HG03095 (cell line): Measurements from ENCODE around the gene RAB3IL1.
A peak's percentile ranks its signal among the peaks of the same experiment; 100 is the strongest.

Experiments used
- ATAC-seq: cut with Tn5 transposase; IDR thresholded peaks from one replicate; pipeline ENCODE4 v1.9.1; 2021; ENCODE audit warnings: moderate library complexity; ENCODE audit not compliant: unreplicated experiment

The RAB3IL1 gene

DNA sequence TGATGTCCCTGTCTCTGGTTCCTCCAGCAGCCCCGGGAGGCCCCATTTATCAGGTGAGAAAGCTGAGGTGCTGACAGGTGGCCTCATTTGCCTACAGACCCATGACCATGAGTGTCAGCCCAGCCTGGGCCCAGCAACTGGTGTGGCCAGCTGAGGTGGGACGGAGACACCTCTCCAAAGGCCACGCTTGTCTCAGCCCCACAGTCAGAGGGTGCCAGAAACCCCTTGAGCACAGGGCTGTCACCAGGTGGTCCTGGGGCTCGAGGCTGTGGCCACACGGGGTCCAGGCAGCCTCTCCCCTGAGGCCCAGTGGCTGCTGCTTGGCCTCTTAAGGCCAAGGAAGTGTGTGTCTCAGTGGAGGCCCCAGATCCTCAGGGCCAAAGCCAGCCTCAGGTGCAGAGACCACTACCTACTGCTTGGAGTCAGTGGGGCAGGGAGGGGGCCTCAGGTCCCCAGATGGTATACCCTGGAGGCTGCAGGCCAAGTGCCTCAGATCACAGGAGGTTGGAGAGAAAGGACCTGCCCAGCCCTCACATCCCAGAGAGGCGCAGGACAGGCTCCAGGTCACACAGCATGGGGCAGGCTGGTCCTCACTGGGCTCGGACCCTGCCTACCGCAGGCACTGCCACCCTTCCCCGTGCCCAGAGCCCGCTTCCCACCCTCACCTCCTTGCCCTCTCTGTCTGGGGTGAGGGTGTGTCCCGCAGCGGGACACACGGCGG, 11.4 kb downstream of the RAB3IL1 start:
- no peak for ATAC-seq

- no peak for ATAC-seq
Observed at GRCh38 chr11:61905067-61905696, 12.2 kb downstream of the RAB3IL1 start.

GRCh38 chr11:61904539-61905048, 12.8 kb downstream of the RAB3IL1 start:
- ATAC-seq = no peak

- no peak for ATAC-seq
Observed at GRCh38 chr11:61903845-61904244, 13.5 kb downstream of the RAB3IL1 start.

DNA sequence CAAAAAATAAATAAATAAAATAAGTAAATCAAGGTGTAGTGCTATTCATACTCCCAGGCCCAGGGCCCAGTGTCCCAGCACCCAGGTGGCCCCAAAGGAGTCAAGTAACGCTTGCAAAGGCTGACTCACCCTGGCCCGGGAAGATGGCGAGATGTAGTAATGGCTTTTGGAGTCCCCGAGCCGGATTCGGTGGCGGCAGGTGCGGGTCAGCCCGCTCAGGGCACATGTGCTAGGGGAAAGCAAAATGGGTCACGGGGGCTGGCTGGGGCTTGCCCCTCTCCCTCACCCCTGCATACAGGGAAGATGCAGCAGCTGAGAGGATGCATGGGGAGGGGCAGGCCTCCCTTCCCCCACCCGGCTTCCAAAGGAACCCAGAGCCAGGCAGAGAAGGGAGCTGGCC, 15.1 kb downstream of the RAB3IL1 start:
- ATAC-seq = no peak

DNA sequence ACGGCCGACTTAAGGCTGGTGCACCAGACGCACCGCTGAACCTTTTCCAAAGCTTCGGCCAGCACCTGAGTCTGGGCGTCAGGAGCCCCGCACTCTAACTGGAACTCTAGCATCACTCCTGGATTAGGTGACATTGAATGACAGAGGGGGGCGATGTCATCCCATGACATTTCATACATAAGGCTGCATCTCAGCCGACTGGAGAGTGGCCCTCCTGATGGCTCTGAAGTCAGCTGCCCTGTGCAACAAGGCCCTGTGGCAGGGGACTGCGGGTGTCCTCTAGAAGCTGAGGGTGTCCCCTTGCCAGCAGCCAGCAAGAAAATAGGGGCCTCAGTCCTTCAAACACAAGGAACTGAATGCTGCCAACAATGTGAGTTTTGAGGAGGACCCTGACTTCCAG, 16.0 kb downstream of the RAB3IL1 start:
- ATAC-seq = no peak

DNA sequence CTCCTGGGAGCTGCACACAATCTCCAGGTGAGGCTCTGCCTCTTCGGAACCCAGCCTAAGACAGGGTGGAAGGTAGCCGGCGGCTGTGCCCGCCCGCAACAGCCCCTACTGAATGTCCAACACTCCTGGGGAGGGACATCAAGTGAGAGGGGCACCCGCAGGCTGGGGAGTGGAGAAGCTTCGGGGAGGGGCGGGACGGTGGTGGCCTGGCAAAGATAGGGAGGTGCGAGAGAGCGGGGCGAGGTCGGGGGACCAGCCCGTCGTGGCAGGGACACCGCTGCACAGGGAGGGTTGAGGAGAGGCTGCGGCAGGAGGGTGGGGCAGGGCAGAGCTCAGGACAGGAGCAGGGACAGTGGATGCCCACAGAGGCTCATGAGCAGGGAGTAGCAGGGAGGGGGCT, 17.1 kb downstream of the RAB3IL1 start:
- ATAC-seq = no peak

DNA sequence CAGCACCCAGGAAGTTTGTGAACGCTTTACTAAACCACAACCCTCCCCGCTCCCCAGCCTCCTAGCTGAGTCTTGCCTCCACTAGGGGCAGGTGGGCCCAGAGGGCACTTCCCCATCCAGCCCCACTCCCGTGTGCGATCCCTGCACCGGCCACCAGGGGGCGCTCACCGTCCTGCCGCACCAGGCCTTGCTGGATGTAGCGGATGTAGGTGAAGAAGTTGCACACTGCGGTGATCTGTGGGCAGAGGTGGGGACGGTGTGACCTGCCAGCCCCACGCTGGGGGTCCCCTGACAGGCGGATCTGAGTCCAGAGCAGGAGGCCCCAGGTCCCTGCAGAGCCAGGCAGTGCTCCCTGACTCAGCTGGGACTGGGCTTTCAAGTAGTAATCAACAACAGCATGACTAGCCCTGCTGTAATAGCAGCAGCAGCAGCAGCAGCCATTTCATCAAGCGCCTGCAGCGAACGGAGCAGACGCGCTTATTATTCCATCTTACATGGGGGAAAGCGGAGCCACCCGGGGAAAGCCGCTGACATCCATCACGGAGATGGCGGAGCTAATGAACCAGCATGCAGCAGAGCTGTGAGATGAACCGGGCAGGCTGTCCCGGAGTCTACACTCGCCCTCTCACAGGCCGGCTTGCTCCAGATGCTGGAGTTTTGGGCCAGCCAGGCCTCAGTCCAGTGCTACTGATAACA, 18.1 kb downstream of the RAB3IL1 start:
- ATAC-seq = no peak

DNA sequence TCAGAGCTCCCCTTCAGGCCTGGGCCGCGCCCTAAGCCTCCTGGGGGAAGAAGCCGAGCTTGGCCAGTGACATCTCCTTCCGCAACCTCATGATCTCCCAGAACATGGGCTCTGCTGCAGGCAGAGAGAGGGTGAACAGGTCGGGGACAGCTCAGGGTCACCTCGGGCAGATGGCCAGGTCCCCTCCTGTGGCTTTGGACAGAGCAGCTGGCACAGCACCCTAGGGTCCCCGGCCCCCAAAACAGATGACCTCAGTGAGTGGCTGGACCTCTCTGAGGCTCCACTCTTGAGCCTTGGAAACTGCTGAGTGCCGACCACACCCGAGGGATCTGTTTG, 19.2 kb downstream of the RAB3IL1 start:
- no peak for ATAC-seq

GRCh38 chr11:61897387-61898246, 19.7 kb downstream of the RAB3IL1 start:
- no peak for ATAC-seq

GRCh38 chr11:61896665-61897386, 20.5 kb downstream of the RAB3IL1 start:
- ATAC-seq = no peak

DNA sequence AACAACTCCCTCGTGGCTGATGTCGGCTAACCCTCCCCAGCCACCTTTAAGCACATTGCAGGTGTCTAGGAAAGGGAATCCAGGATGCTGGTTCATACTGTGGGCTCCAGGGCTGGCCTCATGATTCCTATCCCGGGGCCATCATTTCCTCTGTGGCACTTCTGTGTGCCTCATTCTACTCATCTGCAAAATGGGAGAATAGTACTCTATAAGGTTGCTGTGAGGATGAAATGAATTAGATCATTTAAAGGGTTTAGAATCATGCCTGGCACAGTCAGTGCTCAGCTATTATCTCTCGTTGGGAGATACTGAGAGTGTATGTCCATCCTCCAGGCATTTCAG, 21.7 kb downstream of the RAB3IL1 start:
- no peak for ATAC-seq

GRCh38 chr11:61895046-61895717, 22.2 kb downstream of the RAB3IL1 start:
- ATAC-seq = no peak

- ATAC-seq = no peak
Observed at GRCh38 chr11:61893981-61894380, 23.4 kb downstream of the RAB3IL1 start.

DNA sequence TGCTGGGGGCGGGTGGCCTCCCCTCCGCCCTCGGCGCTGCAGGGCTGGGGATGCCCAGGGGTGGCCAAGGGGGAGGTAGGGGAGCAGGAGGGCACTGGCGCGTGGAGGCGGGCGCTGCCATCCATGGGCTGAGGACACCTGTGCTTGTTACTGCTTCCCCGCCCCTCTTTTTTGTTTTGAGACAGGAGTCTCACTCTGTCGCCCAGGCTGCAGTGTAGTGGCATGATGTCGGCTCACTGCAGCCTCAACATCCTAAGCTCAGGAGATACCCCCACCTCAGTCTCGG, 25.3 kb downstream of the RAB3IL1 start:
- ATAC-seq = no peak

GRCh38 chr11:61891331-61892084, 25.9 kb downstream of the RAB3IL1 start, which contains the start of gene FADS3:
TSS of gene FADS3 (minus strand) at chr11:61891545. CDS start at chr11:61891381, 164 bp downstream.
- peak; percentile 69 for ATAC-seq

DNA sequence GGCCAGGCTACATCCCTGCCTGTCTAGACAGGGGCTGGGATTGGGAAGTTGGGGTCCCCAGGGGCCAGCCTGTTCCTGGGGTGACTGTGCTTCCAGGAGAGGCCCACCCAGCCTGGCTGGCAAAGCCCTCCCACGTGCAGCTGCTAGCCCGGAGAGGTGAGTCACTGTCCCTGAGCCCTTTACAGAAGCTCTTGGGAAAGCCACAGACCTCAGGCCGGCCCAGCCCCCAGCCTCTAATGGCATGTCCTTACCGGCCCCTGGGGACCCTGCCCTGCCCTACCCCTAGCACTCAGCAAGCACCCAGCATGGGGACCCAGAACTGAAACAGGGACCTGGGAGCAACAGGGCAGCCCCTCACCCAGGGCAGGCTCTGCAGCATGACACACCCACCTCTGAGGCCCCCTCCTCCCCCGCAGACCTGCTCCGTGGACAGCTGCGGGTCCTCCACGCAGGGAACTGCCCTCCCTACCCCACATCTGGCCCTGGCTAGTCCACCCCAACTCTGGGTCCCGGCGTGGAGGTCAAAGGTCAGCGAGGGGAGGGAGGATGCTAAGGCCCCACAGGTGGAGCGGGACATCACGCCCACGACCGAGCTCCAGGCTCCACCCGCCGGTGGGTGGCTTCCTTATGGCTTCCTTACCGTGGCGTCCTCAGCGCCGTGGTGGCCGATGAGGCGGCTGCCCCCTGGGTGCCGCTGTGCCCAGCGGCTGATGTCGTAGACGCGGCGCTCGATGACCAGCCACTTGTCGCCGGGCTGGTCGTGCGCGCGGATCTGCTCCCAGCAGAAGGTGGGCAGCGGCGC, 26.6 kb downstream of the RAB3IL1 start:
- peak; percentile 12 for ATAC-seq

DNA sequence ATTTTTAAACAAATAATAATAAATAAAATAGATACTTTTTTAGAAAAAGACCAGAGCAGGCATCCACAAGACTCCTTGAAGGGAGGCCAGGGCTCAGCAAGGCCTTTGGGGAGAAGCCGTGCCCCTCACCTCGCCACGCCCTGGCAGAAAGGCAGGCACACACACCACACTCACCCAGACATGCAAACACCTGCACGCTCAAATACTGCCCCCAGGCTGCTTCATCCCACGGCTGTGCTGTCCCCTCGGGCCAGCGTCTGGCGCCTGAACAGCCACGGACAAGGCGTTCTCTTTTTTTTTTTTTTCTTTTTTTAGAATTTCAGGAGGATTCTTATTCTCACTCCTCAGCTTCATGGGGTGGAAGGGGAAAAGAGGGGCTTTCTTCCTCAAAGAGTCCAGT, 27.5 kb downstream of the RAB3IL1 start:
- no peak for ATAC-seq

DNA sequence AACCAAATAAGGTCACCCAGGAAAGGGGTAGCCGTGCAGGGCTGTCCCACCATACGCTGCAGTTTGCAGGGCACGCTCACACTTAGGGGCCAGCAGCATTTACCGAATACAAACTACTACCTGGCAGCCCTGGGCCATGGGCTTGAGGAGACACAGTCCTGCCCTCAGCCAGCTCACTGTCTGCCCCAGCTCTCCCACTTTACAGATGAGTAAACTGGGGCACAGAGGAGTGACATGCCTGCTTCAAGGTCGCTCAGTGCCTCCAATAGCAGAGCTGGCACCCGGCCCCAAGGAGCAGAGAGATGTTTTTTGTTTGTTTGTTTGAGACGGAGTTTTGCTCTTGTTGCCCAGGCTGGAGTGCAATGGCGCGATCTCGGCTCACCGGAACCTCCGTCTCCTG, 28.8 kb downstream of the RAB3IL1 start:
- ATAC-seq = no peak
